Inferior parietal cortex (tissue), 1 donor: ENCODE results near the gene PCGF6.
"Not testable (repeated sequence)": the region's sequence is repeated elsewhere in the genome, so short reads cannot be mapped to it uniquely, and the experiment has no call there.

Source experiments
- DNase-seq: peaks from one replicate; pipeline ENCODE4 v3.0.0-alpha.2; 2016; ENCODE audit errors: extremely low spot score

PCGF6 gene

GRCh38 chr10:103316087-103316486, 34.9 kb downstream of the PCGF6 start:
- no peak for DNase-seq

- no peak for DNase-seq
Observed at GRCh38 chr10:103310197-103310596, 40.7 kb downstream of the PCGF6 start.

GRCh38 chr10:103307594-103307993, 43.3 kb downstream of the PCGF6 start:
- DNase-seq = no peak

- peak; percentile 15 for DNase-seq
Observed at GRCh38 chr10:103295374-103296015, 55.4 kb downstream of the PCGF6 start.

- no peak for DNase-seq
Observed at GRCh38 chr10:103291588-103291987, 59.4 kb downstream of the PCGF6 start.

GRCh38 chr10:103287992-103288391, 62.9 kb downstream of the PCGF6 start:
- no peak for DNase-seq

GRCh38 chr10:103284170-103284569, 66.8 kb downstream of the PCGF6 start:
- no peak for DNase-seq

- no peak for DNase-seq
Observed at GRCh38 chr10:103282961-103283360, 68.0 kb downstream of the PCGF6 start.

GRCh38 chr10:103281753-103282152, 69.2 kb downstream of the PCGF6 start:
- peak; percentile 53 for DNase-seq

- DNase-seq = peak; percentile 22
Observed at GRCh38 chr10:103280506-103280905, 70.4 kb downstream of the PCGF6 start.

GRCh38 chr10:103280031-103280430, 70.9 kb downstream of the PCGF6 start:
- DNase-seq = peak; percentile 7

- DNase-seq = no peak
Observed at GRCh38 chr10:103278862-103279298, 72.1 kb downstream of the PCGF6 start.

- no peak for DNase-seq
Observed at GRCh38 chr10:103278537-103278823, 72.5 kb downstream of the PCGF6 start.

GRCh38 chr10:103277713-103278536, 73.0 kb downstream of the PCGF6 start:
- DNase-seq = no peak

GRCh38 chr10:103276896-103277712, 73.8 kb downstream of the PCGF6 start, which contains the start of gene INA:
Gene INA (plus strand): TSS chr10:103277138. CDS start chr10:103277212, 74 bp downstream.
- DNase-seq = peak; percentile 20

- no peak for DNase-seq
Observed at GRCh38 chr10:103276251-103276895, 74.6 kb downstream of the PCGF6 start.

- peak; percentile 49 for DNase-seq
Observed at GRCh38 chr10:103273041-103273441, 77.9 kb downstream of the PCGF6 start.

- DNase-seq = no peak
Observed at GRCh38 chr10:103265717-103266329, 85.1 kb downstream of the PCGF6 start.

- no peak for DNase-seq
Observed at GRCh38 chr10:103262229-103262628, 88.7 kb downstream of the PCGF6 start.

GRCh38 chr10:103259989-103260388, 91.0 kb downstream of the PCGF6 start:
- DNase-seq = no peak

GRCh38 chr10:103258928-103259327, 92.0 kb downstream of the PCGF6 start:
- DNase-seq = not testable (repeated sequence)
